CD4-positive, alpha-beta memory T cell (primary cell): ENCODE data around the gene SYNGAP1. TPM values are rescaled to one million over a fixed set of nuclear protein-coding genes. Genes with fewer than 3 reads are reported as not detected.

Experiments
- CTCF ChIA-PET: fragments of 350-600 bp; sonication (Branson Sonifier 250); formaldehyde crosslinking; loops from one replicate; lab custom pipeline; 2021; ENCODE audit warnings: inconsistent platforms; ENCODE audit not compliant: partially characterized antibody; lab: Charles Lee
- POLR2A ChIA-PET: fragments of 350-600 bp; sonication (Branson Sonifier 250); formaldehyde crosslinking; loops from one replicate; lab custom pipeline; 2021; ENCODE audit not compliant: partially characterized antibody; lab: Charles Lee
- DNase-seq, 5 donors: peaks; one replicate each; pipeline versions ENCODE4 v3.0.0 to v3.0.0-alpha.2; 2020 to 2022; ENCODE audit warnings: mixed read lengths in 1 of 5
- H3K27ac ChIP-seq: one replicate; pipeline ENCODE4 v1.7.0; 2013; ENCODE audit warnings: low read depth, low read length
- H3K27me3 ChIP-seq: 2 replicates; pipeline ENCODE4 v1.7.0; 2013; ENCODE audit warnings: mild to moderate bottlenecking, low read length, moderate library complexity; ENCODE audit not compliant: insufficient read depth
- H3K36me3 ChIP-seq: 2 replicates; pipeline ENCODE4 v1.7.0; 2013; ENCODE audit warnings: mild to moderate bottlenecking, low read length, moderate library complexity; ENCODE audit not compliant: insufficient read depth
- H3K4me1 ChIP-seq: 2 replicates; pipeline ENCODE4 v1.7.0; 2013; ENCODE audit warnings: mild to moderate bottlenecking, low read length, moderate library complexity; ENCODE audit not compliant: insufficient read depth
- H3K4me3 ChIP-seq, 2 donors: one replicate each; pipeline ENCODE4 v1.7.0; 2013; ENCODE audit warnings: low read length in 2 of 2, mild to moderate bottlenecking in 1 of 2
- H3K9me3 ChIP-seq, 2 donors: one replicate each; pipeline ENCODE4 v1.7.0; 2013; ENCODE audit warnings: low read length in 2 of 2, control low read depth in 1 of 2; ENCODE audit not compliant: control insufficient read depth in 1 of 2
- H3K27ac Mint-ChIP-seq, 7 donors: one replicate each; pipeline ENCODE4 v1.8.0; 2020 to 2021; ENCODE audit warnings: mixed read lengths in 7 of 7, mild to moderate bottlenecking in 6 of 7, inconsistent platforms in 3 of 7, moderate library complexity in 3 of 7
- H3K27me3 Mint-ChIP-seq, 2 donors: one replicate each; pipeline ENCODE4 v1.8.0; 2020 to 2021; ENCODE audit warnings: mixed read lengths in 2 of 2
- H3K36me3 Mint-ChIP-seq, 2 donors: one replicate each; pipeline ENCODE4 v1.8.0; 2020 to 2021; ENCODE audit warnings: mixed read lengths in 2 of 2, inconsistent platforms in 1 of 2, mild to moderate bottlenecking in 1 of 2
- H3K4me1 Mint-ChIP-seq, 4 donors: one replicate each; pipeline ENCODE4 v1.8.0; 2020 to 2021; ENCODE audit warnings: mixed read lengths in 4 of 4, mild to moderate bottlenecking in 1 of 4
- H3K4me3 Mint-ChIP-seq, 8 donors: one replicate each; pipeline ENCODE4 v1.8.0; 2020 to 2021; ENCODE audit warnings: mixed read lengths in 8 of 8, mild to moderate bottlenecking in 7 of 8, moderate library complexity in 6 of 8, inconsistent platforms in 3 of 8
- H3K9me3 Mint-ChIP-seq, 8 donors: one replicate each; pipeline ENCODE4 v1.8.0; 2020 to 2021; ENCODE audit warnings: mixed read lengths in 8 of 8, mild to moderate bottlenecking in 5 of 8, inconsistent platforms in 3 of 8, moderate library complexity in 1 of 8
- intact Hi-C: fragments of 100-400 bp; cut with micrococcal nuclease; formaldehyde crosslinking; loops from one replicate; pipeline ENCODE4 v1.15.1; 2023
- polyA plus RNA-seq, 2 donors: library from polyadenylated mRNA; unstranded; fragments of 300-500 nt; fragmentation: Illumina TruSeq; gene quantifications; one replicate each; pipeline ENCODE4 v1.2.3, GENCODE V29; 2021
- total RNA-seq, 2 experiments: library from RNA; stranded (reverse); gene quantifications; one replicate each; pipeline ENCODE4 v1.2.3, GENCODE V29; 2021

The SYNGAP1 gene
- total and polyA plus RNA-seq, 4 experiments from 2014 or later: 1.9 to 48.0 (median 47.8) TPM; not detected in 1

DNA sequence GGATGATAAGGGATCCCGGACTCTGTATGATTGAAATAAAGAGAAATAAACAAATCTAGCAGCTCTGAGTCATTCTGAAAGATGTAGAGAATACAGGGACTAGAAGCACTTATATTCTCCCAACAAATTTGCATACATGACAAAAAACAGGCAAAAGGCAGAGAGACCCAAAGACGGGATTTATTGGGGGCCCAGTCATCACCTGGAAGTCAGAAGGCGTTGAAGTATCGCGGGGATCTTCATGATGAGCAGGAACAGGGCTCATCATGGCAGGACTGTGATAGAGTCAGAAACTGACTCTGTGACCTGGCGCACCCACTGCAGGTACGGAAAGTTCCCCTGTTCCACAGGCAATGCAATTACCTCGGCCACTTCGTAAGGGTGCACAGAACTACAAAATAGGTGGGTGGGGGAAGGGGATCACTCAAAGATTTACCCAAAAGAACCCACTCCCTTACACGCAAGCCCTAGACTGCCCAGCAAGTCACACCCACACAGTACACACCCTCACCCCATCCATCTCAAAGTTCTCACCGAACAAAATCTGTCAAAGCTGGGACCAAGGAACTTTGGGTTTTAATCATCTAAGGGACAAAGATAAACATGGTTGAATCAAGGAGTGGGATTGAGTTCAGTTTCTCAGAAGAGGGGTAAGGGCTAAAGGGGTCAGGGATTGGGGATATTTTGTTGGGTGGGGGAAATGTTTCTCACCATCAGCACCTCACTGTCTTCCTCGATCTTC, 3.3 kb upstream of the SYNGAP1 start:
- CTCF ChIA-PET: interaction anchor here (0.8 to 2.6 kb wide), 5 partner anchors 9 to 164 kb away, joined by 3 to 8 read pairs (median 3); no protein-coding TSS in a partner anchor
- DNase-seq: peak in 1 of 5 donors; percentile 54
- H3K4me3 ChIP-seq: peak overlapping the region; percentile 82 to 94
- no peaks in the 10 kb centered on the region for H3K27me3 ChIP-seq
- H3K36me3 ChIP-seq: peaks cover 38% of the 10 kb centered on the region
- H3K9me3 Mint-ChIP-seq: peaks cover 0 to 3% (median 0%) of the 10 kb centered on the region in 8 donors
- H3K27ac ChIP-seq: peak overlapping the region; percentile 92
- H3K4me1 Mint-ChIP-seq: peaks cover 53 to 85% (median 69%) of the 10 kb centered on the region in 4 donors
- H3K27ac Mint-ChIP-seq: peak overlapping the region; percentile 99 to 100 (median 99)
- H3K9me3 ChIP-seq: no peaks in the 10 kb centered on the region
- intact Hi-C loops: loop anchor here (5.0 to 10.0 kb wide), 4 partner anchors 144 to 1222 kb away; partner anchors contain the start of genes GPSM3, HSD17B8, PBX2 and RPS18
- H3K36me3 Mint-ChIP-seq: peaks cover 33 to 61% of the 10 kb centered on the region in 2 donors
- POLR2A ChIA-PET: interaction anchor here (0.7 to 4.6 kb wide), 24 partner anchors 8 to 444 kb away, joined by 3 to 77 read pairs (median 4); partner anchors contain the start of genes B3GALT4, PFDN6, RGL2 and RPS18
- H3K4me1 ChIP-seq: peaks cover 85% of the 10 kb centered on the region
- H3K4me3 Mint-ChIP-seq: peak overlapping the region; percentile 87 to 97 (median 94)
- no peaks in the 10 kb centered on the region for H3K27me3 Mint-ChIP-seq

DNA sequence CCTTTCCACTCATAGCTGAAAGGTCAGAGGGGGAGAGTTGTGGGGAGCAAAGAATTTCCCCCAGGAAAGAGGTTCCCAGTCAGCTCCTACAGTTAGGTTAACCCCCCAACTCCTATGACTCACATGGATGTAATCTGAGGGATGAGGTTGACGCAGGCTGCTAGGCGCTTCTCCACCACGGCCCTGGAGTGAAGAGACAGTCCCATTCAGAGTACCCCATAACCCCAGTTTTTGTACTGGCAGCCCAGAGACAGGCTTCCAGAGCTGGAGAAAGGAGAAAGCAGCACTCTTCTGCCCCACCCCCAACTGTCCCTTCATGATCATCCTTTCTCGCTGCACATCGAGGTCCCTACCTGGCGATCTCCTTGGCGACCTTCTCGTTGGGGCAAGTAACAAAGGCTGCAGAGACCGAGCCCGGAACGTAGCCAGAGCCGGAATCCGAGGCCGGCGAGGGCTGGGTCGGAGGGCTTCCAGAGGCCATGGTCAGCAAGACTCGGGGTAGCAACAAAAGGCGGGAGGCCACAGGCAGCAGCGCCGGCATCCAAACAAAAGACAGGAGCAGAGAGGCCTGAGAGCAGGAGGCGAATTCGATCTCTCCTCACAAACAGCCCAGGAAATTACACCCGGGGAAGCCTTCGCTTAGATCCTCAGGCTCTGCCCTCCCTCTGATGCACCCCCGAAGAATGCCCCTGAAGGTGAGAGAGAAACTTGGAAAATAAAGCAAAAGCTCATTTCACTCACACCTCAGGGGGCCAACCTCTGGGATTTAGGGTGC, 2.5 kb upstream of the SYNGAP1 start:
- Histone ChIP-seq H3K9me3 (no peaks in the 10 kb centered on the region), H3K27me3 (no peaks in the 10 kb centered on the region), H3K4me3 (peak overlapping the region; percentile 82 to 94), H3K4me1 (peaks cover 80% of the 10 kb centered on the region), H3K36me3 (peaks cover 36% of the 10 kb centered on the region), H3K27ac (peak overlapping the region; percentile 92)
- H3K4me3 Mint-ChIP-seq: peak overlapping the region; percentile 87 to 97 (median 94)
- H3K4me1 Mint-ChIP-seq: peaks cover 51 to 87% (median 67%) of the 10 kb centered on the region in 4 donors
- intact Hi-C loops: loop anchor here (5.0 to 10.0 kb wide), 4 partner anchors 145 to 1223 kb away; partner anchors contain the start of genes GPSM3, HSD17B8, PBX2 and RPS18
- peak overlapping the region; percentile 99 to 100 (median 99) for H3K27ac Mint-ChIP-seq
- DNase-seq: peak in 1 of 5 donors; percentile 45
- peaks cover 0 to 1% (median 0%) of the 10 kb centered on the region in 8 donors for H3K9me3 Mint-ChIP-seq
- ChIA-PET CTCF (interaction anchor here (0.8 to 2.6 kb wide), 10 partner anchors 8 to 221 kb away, joined by 3 to 8 read pairs (median 3); partner anchors contain the start of gene ZBTB9), POLR2A (interaction anchor here (0.8 to 4.6 kb wide), 24 partner anchors 9 to 445 kb away, joined by 3 to 77 read pairs (median 6); partner anchors contain the start of genes B3GALT4, BAK1, RGL2 and RPS18)
- H3K27me3 Mint-ChIP-seq: no peaks in the 10 kb centered on the region
- H3K36me3 Mint-ChIP-seq: peaks cover 33 to 57% of the 10 kb centered on the region in 2 donors

GRCh38 chr6:33417903-33418689, 1.8 kb upstream of the SYNGAP1 start, which contains the start of gene CUTA:
Gene CUTA (minus strand): TSS chr6:33418107. CDS start chr6:33418000, 107 bp downstream.
- intact Hi-C loops: loop anchor here (1.0 to 10.0 kb wide), 9 partner anchors 8 to 1223 kb away; partner anchors contain the start of genes GPSM3, HSD17B8, KIFC1 and PBX2
- CTCF ChIA-PET: interaction anchor here (0.9 to 2.3 kb wide), 11 partner anchors 8 to 221 kb away, joined by 3 to 17 read pairs (median 4); partner anchors contain the start of gene ZBTB9
- POLR2A ChIA-PET: interaction anchor here (0.6 to 4.6 kb wide), 27 partner anchors 8 to 446 kb away, joined by 3 to 77 read pairs (median 6); partner anchors contain the start of genes B3GALT4, BAK1, KIFC1 and PFDN6
- H3K9me3 Mint-ChIP-seq: no peaks in the 10 kb centered on the region
- Histone ChIP-seq H3K27me3 (no peaks in the 10 kb centered on the region), H3K4me3 (peak within 1 kb of the TSS; percentile 82 to 94), H3K4me1 (peaks cover 72% of the 10 kb centered on the region), H3K27ac (peak within 1 kb of the TSS; percentile 97), H3K36me3 (peaks cover 28% of the 10 kb centered on the region), H3K9me3 (no peaks in the 10 kb centered on the region)
- no peaks in the 10 kb centered on the region for H3K27me3 Mint-ChIP-seq
- peaks cover 43 to 87% (median 61%) of the 10 kb centered on the region in 4 donors for H3K4me1 Mint-ChIP-seq
- peak within 1 kb of the TSS; percentile 87 to 97 (median 94) for H3K4me3 Mint-ChIP-seq
- peak; percentile 97 to 100 (median 100) for DNase-seq
- peak within 1 kb of the TSS; percentile 99 to 100 (median 99) for H3K27ac Mint-ChIP-seq
- peaks cover 28 to 49% of the 10 kb centered on the region in 2 donors for H3K36me3 Mint-ChIP-seq

GRCh38 chr6:33418690-33419291, 1.1 kb upstream of the SYNGAP1 start:
- H3K27ac ChIP-seq: peak overlapping the region; percentile 97
- peak overlapping the region; percentile 99 to 100 (median 99) for H3K27ac Mint-ChIP-seq
- POLR2A ChIA-PET: interaction anchor here (0.6 to 4.6 kb wide), 23 partner anchors 7 to 447 kb away, joined by 3 to 77 read pairs (median 8); partner anchors contain the start of genes B3GALT4, BAK1, KIFC1 and PFDN6
- intact Hi-C loops: loop anchor here (1.0 to 10.0 kb wide), 9 partner anchors 8 to 1224 kb away; partner anchors contain the start of genes GPSM3, HSD17B8, KIFC1 and PBX2
- peaks cover 44 to 87% (median 55%) of the 10 kb centered on the region in 4 donors for H3K4me1 Mint-ChIP-seq
- no peaks in the 10 kb centered on the region for H3K9me3 ChIP-seq
- H3K36me3 Mint-ChIP-seq: peaks cover 22 to 42% of the 10 kb centered on the region in 2 donors
- H3K9me3 Mint-ChIP-seq: no peaks in the 10 kb centered on the region
- peaks cover 65% of the 10 kb centered on the region for H3K4me1 ChIP-seq
- peak overlapping the region; percentile 87 to 97 (median 94) for H3K4me3 Mint-ChIP-seq
- no peaks in the 10 kb centered on the region for H3K27me3 ChIP-seq
- DNase-seq: peak; percentile 60 to 91 (median 76)
- CTCF ChIA-PET: interaction anchor here (0.8 to 2.3 kb wide), 12 partner anchors 9 to 434 kb away, joined by 3 to 17 read pairs (median 4); partner anchors contain the start of gene ZBTB9
- peaks cover 21% of the 10 kb centered on the region for H3K36me3 ChIP-seq
- H3K27me3 Mint-ChIP-seq: no peaks in the 10 kb centered on the region
- H3K4me3 ChIP-seq: peak overlapping the region; percentile 18 to 75

DNA sequence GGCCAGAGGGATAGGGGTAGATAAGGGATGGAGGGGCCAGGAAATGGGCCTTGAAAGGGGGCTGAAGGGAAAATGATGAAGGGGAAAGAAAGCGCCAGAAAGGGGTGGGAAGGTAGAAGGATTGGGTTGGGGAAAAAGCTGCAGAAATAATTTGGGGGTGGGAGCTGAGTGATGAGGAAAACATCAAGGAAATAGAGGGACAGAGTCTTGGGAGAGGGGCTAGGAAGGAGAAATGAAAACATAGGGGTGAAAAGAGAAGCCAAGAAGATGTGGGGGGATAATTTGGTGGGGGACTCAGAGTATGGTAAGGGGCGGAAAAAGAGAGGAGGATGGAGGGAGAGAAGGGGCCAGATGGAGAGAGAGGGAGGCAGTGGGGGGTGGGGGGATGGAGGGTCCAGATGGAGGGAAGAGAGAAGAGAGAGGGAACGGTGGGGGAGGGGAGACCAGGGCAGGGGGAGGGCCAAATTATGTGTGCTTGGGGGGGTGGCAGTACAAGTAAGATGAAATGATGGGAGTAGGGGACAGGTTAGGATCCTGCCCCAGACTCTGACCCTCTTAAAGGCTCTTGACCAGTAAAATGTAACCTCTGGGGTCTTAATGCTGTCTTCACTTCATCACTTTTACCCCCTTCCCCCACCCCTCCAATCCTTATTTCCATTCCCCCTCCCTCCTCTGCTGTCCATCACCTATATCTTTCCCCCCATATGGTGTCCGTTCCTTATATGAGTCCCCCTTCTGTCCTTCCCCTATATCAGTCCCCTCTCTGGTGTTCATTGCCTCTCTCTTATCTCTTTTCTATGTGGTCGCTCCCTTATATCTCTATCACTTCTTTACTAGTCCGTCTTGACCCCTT, 852 bp downstream of the SYNGAP1 start:
- peaks cover 4% of the 10 kb centered on the region for H3K36me3 ChIP-seq
- H3K4me3 Mint-ChIP-seq: peak overlapping the region in 6 of 8 donors; percentile 1 to 77 (median 56)
- H3K4me3 ChIP-seq: no peak overlapping the region
- H3K4me1 Mint-ChIP-seq: peaks cover 52 to 88% (median 59%) of the 10 kb centered on the region in 4 donors
- DNase-seq: no peak
- intact Hi-C loops: no loop called here
- no peaks in the 10 kb centered on the region for H3K9me3 Mint-ChIP-seq
- H3K27ac ChIP-seq: no peak overlapping the region
- no peaks in the 10 kb centered on the region for H3K9me3 ChIP-seq
- ChIA-PET CTCF (no interaction called here), POLR2A (no interaction called here)
- peaks cover 9 to 24% of the 10 kb centered on the region in 2 donors for H3K36me3 Mint-ChIP-seq
- no peaks in the 10 kb centered on the region for H3K27me3 ChIP-seq
- H3K27me3 Mint-ChIP-seq: no peaks in the 10 kb centered on the region
- H3K27ac Mint-ChIP-seq: peak overlapping the region; percentile 69 to 91 (median 83)
- peaks cover 61% of the 10 kb centered on the region for H3K4me1 ChIP-seq
